Activated naive CD4-positive, alpha-beta T cell (primary cell): ENCODE results near the gene AADACL3.
"Not testable (repeated sequence)": the region's sequence is repeated elsewhere in the genome, so short reads cannot be mapped to it uniquely, and the experiment has no call there.

ENCODE experiments used
- DNase-seq, 4 experiments: peaks; one replicate each; lab custom pipeline; 2025; lab: John Stamatoyannopoulos, UW

The AADACL3 gene

DNA sequence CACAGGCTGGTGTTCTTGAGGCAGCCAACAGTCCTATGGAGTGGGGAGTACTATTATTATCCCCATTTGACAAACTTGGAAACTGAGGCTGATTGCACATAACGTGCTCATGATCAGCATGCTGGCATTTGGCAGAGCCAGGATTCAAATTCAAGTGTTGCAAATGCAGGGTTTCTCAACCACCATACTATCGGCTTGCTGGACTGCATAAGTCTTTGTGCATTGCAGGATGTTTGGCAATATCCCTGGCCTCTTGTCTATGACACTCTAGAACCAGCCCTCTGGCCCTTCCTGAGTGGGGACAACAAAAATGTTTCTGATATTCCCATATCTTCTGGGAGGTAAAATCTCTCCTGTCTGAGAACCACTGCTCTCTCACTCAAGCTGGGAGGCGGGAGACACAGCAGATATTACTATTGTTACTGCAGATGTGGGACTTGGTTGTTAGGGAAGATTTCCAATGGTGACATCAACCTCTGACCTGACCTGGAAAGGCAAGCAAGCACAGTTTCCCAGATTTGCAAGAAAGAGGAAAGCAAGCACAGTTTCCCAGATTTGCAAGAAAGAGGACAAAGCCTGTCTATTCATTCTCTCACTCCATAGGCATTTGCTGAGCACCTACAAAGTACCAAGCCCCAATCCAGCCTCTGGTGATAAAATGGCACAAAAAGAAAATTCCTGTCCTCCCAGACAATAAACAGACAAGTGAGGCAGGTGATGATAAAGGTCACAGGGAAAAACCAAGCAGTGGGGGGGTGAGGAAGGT lies 1.0 kb upstream of the AADACL3 start:
- no peak for DNase-seq

DNA sequence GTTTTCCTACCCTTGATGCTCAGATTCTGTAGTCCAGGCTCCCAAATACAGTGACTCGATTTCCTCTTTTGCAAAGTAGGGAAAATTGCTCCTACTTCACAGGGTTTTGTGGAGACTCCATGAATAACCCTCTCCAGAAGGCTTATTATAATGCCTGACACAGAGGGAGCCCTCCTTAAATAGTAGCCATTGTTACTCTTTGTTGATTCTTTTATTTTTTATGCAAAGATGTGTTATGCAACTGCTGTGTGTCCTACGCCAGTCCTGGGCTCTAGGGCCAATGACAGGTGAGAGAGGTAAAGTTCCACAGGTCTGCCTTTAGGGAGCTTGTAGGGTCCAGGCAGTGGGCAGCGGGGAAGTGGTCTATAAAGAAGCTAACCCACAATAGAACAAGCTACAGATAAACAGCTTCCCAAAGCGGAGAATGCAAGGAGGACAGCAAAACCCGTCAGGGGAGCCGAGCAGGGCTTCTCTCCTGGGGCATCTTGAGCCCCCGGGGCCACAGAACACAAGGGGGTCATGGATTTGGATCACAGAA lies 1.5 kb downstream of the AADACL3 start:
- no peak for DNase-seq

DNA sequence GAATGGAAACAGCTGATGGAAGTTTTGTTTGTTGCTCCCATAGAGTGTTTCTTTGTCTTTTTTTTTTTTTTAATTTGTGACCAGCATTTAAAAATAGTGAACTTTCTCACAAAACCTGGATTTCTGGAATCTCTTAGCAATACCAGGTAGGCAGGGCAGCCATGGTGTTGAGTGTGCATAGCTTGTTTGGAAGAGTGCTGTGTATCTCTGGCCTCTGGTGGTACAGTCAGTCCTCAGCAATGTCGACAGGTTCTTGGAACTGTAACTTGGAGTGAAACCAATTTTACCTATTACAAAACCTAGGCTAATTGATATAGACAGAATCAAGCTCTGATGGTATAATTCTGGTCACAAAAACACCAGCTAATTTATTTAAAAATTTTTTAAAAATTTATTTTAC lies 6.7 kb downstream of the AADACL3 start:
- DNase-seq, result no peak

DNA sequence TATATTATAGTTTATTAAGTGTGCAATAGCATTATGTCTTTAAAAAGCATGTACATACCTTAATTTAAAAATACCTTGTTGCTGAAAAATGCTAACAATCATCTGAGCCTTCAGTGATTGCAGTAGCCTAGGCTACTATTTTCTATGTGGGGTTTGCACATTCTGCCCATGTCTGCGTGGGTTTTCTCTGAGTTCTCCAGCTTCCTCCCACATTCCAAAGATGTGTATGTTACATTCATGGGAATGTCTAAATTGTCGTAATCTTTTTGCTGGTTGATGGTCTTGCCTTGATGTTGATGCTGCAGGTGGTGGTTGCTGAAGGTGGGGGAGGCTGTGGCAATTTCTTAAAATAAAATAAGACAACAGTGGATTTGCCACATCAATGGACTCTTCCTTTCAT lies 12.5 kb downstream of the AADACL3 start:
- DNase-seq, result no peak

DNA sequence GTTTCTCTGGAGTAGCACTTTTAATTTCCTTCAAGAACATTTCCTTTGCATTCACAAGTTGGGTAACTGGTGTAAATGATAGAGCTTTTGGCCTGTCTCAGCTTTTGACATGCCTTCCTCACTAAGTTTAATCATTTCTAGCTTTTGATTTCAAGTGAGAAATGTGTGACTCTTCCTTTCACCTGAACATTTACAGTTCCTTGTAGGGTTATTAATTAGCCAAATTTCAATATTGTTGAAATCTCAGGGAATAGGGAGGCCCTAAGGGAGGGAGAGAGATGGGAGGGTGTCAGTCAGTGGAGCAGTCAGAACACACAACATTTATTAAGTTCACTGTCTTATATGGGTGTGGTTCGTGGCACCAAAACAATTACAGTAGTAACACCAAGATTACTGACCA lies 14.2 kb downstream of the AADACL3 start:
- DNase-seq, result no peak

DNA sequence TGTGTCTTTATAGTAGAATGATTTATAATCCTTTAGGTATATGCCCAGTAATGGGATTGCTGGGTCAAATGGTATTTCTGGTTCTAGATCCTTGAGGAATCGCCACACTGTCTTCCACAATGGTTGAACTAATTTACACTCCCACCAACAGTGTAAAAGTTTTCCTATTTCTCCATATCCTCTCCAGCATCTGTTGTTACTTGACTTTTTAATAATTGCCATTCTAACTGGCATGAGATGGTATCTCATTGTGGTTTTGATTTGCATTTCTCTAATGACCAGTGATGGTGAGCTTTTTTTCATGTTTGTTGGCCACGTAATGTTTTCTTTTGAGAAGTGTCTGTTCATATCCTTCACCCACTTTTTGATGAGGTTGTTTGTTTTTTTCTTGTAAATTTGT lies 15.2 kb downstream of the AADACL3 start:
- DNase-seq, result not testable (repeated sequence)

DNA sequence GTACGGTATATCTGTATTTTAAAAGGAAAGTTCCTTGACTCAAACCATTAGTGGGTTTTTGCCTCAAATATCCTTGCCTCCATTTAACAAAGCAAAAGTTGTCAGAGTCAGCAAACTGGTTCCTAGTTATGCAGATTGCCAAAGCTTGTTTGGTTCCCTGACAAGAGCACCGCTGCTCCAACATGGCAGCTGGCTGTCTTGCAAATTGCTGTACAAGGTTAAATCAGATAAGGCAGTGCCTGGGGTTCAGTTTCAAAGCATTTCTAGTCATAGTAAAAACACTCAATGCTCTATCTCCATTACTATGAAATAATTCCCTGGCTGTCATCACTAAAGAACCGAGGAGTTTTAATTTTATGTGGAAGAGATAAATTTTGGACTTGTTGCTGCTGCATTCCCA lies 18.7 kb downstream of the AADACL3 start:
- no peak for DNase-seq

DNA sequence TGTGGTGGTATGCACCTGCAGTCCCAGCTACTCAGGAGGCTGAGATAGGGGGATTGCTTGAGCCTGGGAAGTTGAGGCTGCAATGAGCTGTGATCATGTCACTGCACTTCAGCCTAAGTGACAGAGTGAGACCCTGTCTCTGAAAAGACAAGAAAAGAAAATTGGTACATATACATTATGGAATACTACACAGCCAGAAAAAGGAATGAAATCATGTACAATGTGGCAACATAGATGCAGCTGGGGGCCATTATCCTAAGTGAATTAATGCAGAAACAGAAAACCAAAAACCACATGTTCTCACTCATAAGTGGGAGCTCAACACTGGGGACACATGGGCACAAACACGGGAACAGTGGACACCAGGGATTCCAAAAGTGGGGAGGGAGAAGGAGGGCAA lies 23.0 kb downstream of the AADACL3 start:
- DNase-seq, result no peak

DNA sequence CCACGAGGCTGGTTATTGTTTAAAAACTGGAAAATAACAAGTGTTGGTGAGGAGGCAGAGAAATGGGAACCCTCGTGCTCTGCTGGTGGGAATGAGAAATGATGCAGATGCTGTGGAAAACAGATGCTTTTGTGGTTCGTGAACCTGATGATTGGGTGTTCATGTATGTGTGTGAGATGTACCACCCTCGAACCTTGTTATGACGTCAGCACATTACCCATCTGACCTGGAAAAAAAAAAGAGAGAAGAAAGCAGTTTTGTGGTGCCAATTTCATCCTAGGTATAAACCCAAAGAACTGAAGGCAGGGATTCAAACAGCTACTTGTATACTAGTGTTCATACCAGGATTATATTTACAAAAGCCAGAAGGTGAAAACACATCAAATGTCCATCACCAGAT lies 23.7 kb downstream of the AADACL3 start:
- no peak for DNase-seq

DNA sequence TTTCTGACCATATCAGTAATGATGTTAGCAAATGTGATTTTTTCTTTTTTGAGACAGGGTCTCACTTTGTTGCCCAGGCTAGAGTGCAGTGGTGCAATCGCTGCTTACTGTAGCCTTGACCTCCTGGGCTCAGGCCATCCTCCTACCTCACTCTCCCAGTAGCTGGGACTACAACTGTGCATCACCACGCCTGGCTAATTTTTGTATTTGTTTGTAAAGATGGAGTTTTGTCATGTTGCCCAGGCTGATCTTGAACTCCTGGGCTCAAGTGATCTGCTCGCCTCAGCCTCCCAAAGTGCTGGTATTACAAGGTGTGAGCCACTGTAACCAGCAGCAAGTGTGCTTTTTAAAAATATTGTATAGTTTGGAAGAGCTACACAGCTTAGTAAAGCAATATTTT lies 26.0 kb downstream of the AADACL3 start:
- DNase-seq, result no peak

DNA sequence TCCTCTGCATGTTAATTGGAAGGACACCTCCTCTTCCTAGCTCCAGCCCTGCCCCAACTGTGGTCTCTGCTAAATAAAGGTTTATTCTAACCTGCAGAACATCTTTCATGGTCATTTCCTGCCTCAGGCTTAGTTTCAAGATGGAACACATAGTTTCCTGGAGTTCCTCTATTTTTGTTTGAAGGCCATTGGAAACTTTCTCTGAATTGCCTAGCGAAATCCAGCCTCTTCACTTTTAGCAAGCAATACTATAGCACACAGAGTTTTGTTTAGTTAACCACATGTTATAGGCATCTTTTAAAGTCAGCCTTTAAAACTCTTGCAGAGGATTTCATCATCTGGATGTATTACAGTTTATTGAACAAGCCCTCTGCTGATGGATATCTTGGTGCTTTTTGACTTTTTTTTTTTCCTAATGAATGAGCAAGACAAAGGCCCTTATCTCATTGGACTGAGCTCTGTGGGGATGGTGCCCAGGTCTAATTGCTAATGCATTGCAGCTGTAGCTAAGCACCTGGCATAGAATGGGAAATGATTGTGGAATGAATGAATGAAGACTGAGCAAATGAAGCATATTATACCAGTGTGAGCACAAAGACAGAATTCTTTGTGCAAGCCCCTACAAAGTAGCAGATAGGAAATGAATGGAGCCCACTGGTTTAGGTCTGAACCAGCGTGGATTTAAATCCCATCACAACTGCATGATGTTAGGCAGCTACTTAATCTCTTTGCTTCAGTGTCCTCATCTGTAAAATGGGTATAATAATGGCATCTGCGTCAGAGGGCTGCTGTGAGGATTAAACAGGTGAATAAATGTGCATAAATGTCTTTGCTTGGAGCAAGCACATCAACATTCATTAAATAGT lies 29.4 kb downstream of the AADACL3 start:
- no peak for DNase-seq

DNA sequence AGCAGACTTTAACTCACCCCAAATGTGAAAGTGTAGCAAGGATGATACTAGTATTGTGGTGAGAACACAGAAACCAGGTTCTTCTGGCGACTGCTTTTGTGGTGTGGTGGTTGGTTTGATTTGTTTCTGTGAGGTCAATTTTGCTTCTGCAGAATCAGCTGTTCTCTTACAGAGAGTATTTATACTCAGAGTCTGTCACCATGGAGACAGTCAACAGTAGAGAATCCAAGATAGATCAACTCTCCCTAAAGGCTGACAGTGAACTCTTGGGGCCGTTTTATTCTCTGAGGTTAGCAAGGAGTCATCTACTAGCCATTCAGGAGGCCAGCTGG lies 30.0 kb downstream of the AADACL3 start, which contains the start of gene CFAP107:
CFAP107 (plus strand) TSS at position 209 of the 332 bp plus-strand sequence. CDS start 231 bp downstream, outside the sequence.
- no peak for DNase-seq

DNA sequence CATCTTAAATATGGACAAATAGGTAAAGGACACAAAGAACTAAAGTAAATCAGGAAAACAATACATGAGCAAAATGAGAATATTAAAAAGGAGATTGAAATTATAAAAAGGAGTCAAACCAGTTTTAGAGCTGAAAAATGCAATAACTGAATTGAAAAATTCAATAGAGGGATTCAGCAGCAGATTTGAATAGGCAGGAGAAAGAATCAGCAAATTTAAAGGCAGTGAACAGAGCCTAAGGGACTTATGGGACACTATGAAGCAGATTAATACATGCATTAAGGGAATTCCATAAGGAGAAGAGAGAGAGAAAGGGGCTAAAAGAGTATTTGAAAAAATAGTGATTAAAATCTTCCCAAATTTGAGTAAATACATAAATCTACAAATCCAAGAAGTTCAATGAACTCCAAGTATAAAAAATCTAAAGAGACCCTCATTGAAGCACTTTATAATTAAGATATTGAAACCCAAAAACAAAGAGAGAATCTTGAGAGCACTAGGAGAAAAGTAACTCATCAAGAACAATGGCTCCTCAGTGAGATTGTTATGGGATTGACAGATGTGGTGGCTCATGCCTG lies 33.0 kb downstream of the AADACL3 start:
- no peak for DNase-seq

DNA sequence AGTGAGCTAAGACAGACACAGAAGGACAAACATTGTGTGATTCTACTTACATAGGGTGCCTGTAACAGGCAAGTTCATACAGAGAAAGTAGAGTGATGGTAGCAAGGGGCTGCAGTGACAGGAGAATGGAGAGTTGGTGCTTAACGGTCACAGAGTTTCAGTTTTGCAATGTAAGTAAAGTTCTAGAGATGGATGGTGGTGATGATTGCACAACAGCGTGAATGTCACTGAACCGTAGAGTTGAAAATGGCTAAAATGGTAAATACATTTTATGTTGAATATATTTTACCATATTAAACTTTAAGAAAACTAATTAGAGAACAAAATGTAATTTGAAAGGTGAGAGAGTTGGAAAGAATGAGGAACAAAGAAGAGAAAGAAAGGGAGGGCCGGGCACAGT lies 38.8 kb downstream of the AADACL3 start:
- no peak for DNase-seq

DNA sequence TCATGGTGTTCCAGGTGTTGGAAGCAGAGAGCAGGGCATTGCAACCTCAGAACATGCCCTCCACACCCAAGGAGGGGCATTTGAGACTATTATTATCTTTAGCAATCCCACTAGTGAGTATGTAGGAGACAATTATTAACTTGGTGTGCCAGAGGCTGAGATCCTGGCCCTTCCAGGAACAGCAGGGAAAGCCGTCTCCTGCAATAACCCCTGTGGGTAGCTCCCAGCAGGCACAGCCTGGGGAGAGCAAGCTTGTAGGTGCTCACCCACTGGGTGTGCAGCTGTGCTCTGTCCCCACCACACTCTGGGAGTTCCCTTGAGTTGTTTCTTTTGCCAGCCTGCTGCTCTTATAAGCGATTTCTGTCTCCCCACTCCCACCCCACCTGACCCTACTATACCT lies 40.4 kb downstream of the AADACL3 start:
- no peak for DNase-seq

DNA sequence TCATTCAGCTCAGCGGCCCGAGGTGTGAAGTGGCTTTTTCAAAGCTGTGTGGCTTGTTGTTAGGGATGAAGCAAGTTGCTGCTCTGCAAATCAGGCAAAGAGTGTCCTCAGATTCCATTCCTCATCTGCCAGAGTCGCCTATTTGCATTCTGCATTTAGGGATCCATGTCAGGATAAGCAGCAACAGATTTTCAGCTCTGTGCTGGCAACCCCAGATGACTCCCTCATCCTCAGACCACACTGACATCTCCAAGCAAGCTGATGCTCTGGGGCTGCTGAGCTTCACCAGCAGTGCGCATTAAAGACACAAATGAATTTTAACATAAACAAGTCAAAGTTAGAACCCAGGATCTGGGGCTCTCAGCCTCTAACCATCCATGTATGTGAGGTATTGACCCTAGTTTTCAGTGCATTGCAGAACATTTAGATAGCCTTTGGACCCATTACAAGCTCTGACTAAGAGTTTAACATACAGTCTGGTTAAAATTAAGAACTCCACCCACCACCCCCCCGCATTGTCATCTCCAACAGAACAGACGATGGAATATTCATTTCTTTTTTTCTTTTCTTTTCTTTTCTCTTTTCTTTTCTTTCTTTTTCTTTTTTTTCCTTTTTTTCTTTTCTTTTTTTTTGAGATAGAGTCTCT lies 41.0 kb downstream of the AADACL3 start:
- no peak for DNase-seq

DNA sequence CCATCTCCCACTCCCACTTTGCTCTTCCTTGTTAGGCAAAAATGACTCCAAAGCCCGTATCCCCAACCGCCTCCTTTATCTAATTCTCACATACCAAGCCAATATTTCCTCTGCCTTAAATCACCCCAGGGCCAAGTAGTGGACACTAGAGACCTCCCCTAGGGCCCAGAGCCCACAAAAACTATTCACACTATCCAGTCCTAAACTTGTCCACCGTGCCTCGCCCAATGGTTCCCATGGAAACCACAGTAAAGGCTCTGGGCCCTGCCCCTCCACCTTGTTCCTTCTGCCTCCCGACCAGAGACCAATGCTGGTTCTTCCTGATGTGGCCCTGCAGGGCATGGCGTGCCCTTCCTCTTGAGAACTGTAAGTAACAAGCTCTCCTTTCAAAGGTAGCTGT lies 41.9 kb downstream of the AADACL3 start:
- DNase-seq, result no peak

DNA sequence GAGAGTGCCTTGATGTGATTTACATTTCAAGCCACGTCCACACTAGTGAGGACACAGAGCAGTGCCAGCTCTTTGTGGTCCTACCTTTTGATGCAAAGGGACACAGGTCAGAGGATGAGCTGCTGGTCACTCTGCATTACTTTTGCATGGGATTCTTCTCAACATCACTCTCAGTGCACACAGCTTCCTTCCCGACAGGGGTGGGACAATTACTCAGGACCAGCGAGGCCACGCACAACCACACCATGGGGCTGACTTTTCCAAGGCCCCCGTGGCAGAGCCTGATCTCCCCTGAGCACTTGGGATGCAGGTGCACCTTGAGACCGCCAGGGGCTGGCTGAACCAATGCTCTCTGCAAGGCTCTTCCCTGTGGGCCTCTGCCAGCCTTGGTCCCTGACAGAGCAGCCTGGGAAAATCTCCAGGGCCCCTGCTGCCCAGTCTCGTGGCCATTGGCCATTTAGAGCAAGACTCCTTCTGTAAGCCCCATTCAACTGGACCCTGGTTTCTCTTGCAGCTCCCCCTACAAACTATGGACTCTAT lies 44.4 kb downstream of the AADACL3 start:
- no peak for DNase-seq

DNA sequence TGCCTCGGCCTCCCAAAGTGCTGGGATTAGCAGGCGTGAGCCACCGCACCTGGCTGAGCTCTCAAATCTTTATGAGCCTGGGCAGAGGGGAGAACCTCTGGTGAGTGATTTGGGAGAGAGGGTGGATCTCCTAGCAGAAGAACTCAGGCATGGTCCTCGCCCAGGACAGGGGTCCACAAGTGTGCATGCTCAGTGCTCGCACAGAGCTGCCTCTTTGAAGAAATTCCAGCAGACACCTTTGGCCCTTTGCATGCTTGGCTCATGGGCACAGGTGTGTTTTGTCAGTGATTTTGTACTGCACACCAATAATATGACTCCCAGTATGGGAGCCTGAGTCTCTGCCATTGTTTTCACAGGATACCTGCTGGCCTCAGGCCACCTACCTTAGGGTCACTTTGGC lies 45.9 kb downstream of the AADACL3 start:
- DNase-seq, result no peak

DNA sequence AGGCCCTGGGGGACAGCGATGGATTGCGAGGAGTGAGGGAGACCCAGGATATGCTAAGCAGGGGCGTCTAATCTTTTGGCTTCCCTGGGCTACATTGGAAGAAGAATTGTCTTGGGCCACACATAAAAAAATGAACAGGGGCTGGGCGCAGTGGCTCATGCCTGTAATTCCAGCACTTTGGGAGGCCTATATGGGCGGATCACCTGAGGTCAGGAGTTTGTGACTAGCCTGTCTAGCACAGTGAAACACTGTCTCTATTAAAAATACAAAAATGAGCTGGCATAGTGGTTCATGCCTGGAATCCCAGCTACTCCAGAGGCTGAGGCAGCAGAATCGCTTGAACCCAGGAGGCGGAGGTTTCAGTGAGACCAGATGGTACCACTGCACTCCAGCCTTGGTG lies 46.9 kb downstream of the AADACL3 start:
- DNase-seq, result no peak

DNA sequence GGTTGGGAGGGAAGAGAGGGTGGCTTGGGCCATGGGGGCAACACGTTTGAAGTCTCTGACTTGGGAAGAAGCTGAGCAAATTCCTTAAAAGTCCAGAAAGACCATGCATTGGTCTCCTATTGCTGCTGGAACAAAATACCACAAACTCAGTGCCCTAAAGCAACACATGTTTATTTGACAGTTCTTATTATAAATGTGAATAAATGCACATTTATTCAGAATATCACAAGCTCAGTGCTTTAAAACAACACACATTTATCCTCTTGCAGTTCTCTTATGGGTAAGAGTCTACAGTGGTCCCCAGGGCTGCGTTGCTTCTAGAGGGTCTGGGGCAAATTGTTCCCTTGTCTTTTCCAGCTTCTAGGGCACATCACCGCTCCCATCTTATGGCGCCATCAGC lies 47.6 kb downstream of the AADACL3 start:
- no peak for DNase-seq

DNA sequence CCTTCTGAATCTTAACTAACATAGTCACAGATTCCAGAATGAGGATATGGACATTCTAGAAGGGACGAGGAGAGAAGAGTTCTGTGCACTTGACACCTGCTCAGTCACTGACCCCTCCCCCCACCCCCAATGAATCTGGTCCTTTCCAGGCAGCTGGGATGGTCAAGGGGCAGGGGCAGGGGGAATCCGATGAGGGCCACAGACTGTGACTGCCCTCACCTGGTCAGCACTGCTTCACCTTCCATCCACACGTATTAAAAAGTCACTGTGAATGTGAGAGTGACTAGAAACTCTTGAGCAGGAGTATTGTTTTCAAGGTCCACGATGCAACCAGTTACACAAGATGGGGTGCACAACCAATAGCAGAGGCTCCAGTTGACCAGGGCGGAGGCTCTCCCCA lies 48.1 kb downstream of the AADACL3 start:
- DNase-seq, result no peak
